Epithelial cell of esophagus (primary cell): ENCODE data around the gene FXYD7.
A peak's percentile ranks its signal among the peaks of the same experiment; 100 is the strongest.

Experiments
- DNase-seq: peaks from one replicate; pipeline ENCODE4 v3.0.0; 2010; ENCODE audit warnings: low read depth
- H3K4me3 ChIP-seq: 2 replicates; pipeline ENCODE4 v1.5.1; 2011; ENCODE audit warnings: mild to moderate bottlenecking, low read length, control low read depth
- CTCF ChIP-seq: IDR thresholded peaks from 2 replicates; pipeline ENCODE4 v1.5.1; 2011; ENCODE audit warnings: low read depth, mild to moderate bottlenecking, low read length, control low read depth, inconsistent platforms; ENCODE audit not compliant: insufficient read depth; ENCODE audit errors: missing control alignments

The FXYD7 gene

GRCh38 chr19:35162471-35163326, 19.6 kb downstream of the FXYD7 start:
- TF ChIP-seq CTCF: no peak
- peak; percentile 95 for DNase-seq
- H3K4me3 ChIP-seq: no peak overlapping the region

GRCh38 chr19:35164418-35164817, 21.4 kb downstream of the FXYD7 start:
- peak; percentile 44 for DNase-seq

GRCh38 chr19:35165200-35166058, 22.4 kb downstream of the FXYD7 start:
- no peak for DNase-seq
- H3K4me3 ChIP-seq: no peak overlapping the region
- TF ChIP-seq CTCF: no peak

More at GRCh38 chr19:35164418-35164817, 21.4 kb downstream of the FXYD7 start:
- no peak for TF ChIP-seq CTCF
- no peak overlapping the region for H3K4me3 ChIP-seq

- TF ChIP-seq CTCF: no peak
- H3K4me3 ChIP-seq: no peak overlapping the region
- DNase-seq: peak; percentile 52
These were observed 23.3 kb downstream of the FXYD7 start for GRCh38 chr19:35166100-35167063.

GRCh38 chr19:35167251-35168119, 24.4 kb downstream of the FXYD7 start:
- no peak overlapping the region for H3K4me3 ChIP-seq
- TF ChIP-seq CTCF: no peak
- no peak for DNase-seq
